Femur (tissue), 1 donor: ENCODE measurements around the gene THSD4.
"Not testable (repeated sequence)": the region's sequence is repeated elsewhere in the genome, so short reads cannot be mapped to it uniquely, and the experiment has no call there.

Source experiments
- DNase-seq: peaks from one replicate; pipeline ENCODE4 v3.0.0-alpha.2; 2017

Gene THSD4

DNA sequence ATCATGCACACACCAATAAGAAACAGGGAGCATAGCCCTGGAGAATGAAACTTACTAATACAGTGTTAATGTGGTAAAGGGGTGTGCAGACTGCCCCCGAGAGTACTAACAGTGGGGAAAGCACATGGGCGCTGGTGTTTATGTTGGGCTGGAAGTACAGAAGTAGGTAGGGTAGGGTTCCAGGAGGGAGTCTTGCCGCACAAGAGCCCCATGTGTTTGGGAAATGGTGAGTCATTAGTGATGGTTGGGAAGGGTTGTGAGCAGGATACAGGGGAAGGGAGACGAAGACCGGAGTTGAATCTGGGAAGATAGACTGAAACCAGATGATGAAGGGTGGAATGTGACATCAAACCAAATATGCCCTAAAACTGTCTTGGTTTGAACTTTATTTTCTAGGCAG, 117.1 kb downstream of the THSD4 start:
- no peak for DNase-seq

DNA sequence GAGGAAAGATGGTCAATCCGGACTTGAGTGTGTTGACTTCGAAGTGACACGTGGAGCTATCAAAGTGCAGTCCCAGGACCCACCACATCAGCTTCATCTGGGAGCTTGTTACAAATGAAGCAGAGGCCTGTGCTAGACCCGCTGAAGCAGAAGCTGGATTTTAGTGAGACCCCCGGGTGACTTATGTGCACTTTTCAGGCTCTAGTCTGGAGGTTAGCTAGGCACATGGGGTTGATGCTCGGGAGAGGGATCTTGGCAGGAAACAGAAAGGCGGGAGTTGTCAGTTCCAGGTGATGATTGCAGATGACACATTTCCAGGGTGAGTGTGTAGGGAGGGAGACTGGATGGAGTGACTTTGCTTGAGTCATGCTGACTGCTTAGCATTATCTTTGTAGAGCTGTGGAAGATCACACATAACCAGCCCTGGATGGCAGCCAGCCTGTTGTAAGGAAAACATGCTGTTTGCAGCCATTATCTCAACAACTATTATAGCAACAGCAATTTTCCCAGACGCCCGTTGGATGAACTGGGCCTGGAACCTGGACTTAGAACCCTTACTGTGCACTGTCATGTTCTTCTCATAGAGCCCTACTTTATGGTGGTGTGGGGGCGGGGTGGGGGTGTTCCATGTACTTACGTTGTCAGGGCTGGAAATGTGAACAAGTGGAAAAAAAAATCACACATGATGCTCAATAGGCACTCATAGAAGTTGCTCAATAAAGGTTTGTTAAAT, 122.4 kb downstream of the THSD4 start:
- DNase-seq, result peak; percentile 57

DNA sequence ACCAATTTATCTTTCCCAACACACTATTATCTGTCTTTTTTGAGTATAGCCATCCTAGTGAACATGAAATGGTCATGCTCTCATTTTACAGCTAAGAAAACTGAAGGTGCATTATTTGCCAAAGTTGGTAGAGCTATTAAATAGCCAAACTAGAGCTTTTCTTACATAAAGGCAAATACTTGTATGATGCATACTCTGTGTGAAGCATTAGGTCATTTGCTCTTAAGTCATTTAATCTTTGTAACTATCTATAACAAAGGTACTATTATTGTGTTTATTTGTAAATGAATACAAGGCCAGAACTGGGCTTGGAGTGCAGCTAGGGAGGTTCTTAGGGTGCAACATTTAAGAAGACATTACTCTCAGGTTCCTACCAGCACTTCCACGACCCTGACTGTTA, 123.7 kb downstream of the THSD4 start:
- no peak for DNase-seq

DNA sequence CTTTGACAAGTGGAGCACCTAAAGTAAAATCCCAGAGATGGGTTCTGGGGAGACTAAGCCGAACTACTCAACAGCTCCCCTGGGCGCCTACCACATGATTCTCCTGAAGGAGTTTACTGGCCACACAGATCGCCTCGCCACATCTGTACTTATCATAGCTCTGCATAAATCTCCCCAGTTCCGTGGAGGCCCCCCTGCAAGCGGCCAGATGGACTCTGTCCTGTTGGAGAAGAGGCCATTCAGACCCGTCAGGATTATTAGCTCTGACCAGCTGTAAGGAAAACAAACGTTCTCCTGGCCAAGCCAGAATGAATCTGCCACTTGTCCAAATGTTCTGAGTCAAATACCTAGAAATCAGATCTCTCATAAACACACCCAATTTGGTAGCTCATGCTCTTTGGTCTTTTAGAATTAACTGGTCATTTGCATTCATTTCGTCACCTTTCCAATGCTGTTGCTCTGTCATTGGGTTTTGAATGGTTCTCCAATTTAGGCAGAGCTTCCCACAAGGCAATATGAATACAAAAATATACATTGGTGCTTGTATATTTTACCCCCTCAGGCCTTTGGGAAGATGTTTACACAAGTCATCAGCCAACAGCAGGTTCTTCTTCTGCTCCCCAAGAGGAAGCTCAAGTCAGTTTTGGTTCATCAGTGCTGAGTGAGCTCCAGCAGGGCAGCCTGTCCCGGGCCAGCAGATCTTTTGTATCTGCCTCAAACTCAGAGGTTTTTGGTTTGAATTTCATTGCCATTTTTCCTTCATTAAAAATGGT, 124.5 kb downstream of the THSD4 start:
- no peak for DNase-seq

DNA sequence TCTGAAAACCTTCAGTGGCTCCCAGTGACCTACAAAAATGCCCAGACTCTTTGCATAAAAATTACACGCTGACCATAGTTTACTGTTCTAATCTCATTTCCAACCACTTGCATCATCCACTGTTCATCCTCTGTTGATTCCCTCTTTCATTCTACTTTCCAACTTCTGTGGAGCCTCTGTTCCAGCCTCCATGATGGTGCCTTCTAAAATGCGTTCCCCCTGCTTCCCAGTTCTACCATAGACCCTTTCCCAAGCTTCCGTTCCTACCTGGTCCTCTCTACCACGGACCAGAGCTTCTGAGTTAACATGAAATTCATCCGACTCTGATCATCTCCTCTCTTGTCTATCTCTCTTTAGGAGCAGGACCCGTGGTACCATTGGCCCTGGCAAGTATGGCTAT, 127.0 kb downstream of the THSD4 start:
- no peak for DNase-seq

DNA sequence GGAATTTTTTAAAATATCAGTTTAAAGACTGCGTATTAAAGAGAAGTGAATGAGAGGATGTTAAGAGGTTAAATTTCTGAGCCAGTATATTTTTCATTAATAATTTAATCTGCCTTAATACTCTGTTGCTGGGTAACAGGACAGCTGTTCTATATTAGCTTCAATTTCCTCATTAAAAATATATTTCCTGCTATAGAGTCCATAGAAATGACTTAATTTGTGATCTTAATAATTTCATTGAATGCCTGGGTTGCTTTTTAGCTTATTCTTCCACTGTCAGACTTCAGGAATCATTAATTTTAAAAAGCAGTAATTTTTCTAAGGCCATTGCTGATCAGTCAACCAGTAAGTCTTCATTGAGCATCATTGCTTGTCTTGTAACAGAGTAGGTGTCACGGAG, 129.0 kb downstream of the THSD4 start:
- no peak for DNase-seq

DNA sequence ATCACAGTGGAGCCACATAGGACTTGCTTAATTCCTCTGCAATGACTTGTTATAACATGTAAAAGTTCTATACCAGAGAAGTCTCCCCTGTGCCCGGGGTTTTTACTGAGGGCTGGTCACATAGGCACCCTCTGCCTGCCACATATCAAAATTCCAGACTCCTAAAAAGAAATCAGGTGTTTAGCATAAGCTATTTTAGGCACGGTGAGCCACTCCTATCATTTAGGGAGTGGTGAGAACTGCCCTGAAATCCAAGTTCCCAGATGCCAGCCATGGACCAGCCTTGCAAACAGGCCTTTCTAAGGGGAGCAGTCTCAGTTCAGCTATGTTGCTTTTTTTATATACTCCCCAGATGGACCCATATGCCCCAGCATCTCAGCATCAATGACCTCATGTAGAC, 130.3 kb downstream of the THSD4 start:
- no peak for DNase-seq

DNA sequence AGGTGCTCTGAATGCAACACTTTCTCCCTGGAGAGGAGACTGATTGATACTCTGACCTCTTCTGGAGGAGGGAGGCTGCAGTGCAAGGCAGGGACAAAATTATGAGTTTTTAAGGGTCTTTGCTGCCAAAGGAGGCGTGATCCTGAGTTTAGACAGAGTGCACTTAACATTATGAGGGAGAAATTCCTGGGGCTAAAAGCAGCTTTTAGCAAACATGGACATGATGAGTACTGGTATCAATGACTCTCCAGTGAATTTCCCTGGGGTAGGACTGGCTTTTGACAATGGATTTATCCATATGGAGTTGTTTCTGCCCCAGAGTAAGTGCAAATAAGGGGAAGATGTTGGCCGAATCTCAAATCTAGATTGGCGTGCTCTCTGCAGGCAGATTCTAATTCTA, 133.1 kb downstream of the THSD4 start:
- no peak for DNase-seq

DNA sequence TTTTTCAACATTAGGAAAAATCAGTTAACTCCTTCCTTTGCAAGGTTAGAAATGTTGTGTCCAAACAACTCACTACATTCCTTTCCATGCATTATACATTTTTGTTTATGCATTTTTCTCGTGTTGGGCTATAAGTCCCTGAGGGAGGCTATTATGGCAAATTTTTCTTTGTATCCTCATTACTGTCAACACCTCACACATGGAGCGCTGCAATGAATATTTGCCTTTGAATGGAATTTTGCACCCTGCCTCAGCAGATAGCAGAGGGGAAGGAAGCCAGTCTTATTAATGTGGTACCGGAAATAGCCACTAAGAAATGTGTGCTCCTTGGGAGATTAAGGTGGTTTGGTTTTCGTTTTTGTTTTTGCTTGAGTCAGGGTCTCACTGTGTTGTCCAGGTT, 134.7 kb downstream of the THSD4 start:
- no peak for DNase-seq

DNA sequence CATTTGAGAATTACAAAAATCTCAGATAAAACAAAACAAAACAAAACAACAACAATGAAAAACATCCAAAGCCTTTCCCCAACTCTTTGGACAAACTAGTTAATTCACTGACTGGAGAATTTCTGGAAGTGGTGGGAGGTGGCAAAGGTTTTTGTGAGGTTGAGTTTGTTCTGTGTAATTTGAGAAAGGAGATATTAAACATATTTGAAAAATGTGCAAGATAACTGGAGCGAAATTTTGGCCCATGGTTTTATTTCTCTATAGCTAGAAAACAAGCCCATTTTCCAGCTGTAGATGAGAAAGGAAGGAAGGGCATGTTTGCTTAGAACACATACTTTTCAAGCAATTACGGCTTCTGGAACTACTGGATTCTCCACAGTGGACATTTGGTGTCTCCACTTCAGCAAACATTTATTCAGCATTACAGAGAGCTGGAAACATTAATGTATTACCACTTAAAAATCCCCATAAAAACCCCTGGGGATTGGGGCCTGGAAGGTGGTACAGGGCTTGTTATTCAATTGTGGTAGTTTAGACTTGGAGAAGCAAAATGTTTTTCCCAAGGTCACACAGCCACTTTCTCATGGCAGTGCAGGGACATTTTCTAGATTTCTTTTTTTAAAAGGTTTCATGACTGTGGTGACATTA, 135.8 kb downstream of the THSD4 start:
- DNase-seq, result no peak

DNA sequence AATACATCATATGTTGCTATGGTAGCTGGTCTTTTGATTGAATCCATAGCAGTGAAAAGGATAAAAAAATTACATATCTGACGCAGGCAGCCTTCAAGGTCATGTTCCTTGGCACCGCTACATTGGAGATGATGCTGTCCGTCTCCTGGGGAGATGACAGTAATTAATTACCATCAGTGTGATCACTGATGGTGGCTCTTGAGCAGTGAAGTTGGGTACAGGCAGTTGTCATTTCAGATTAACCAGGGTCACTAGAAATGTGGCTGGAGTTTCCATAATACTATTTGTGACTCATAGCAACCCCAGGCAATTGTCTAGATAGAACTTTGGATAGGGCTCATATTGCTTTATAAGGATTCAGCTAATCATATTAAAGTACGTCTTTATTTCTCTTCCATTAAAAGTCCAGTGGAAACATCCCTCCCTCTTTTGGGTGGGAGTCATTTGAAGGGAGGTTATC, 136.3 kb downstream of the THSD4 start:
- DNase-seq, result no peak

DNA sequence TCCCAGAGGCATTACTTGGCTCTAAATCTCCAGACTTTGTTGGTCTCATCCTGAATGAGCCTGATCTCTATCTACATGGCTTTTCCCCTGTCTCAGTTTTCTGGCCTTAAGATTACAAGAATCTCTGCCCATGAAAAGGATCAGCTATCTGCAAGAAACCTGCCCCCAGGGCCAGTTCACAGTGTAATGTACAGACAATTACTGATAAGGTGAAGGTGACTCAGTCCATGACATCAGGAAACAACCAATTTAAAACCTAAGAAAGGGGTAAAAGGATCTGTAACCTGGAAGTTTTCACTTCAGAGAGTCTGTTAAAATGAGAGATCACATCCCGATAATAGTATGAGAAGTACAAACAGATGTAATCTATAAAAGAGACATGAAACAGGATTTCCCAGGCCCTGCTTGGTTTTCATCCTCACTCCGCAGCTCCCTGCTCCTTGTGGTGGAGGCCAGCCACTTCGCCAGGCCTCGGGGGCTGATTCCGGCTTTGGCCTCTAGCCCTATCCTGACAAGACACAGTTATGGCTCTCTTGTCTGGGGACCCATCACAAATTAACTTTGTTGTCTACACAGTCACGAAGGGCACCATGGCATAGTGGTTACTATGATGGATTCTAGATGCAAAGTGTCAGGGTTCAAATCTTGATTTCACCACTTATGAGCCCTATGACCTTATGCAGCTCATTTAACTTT, 136.9 kb downstream of the THSD4 start:
- DNase-seq, result no peak

DNA sequence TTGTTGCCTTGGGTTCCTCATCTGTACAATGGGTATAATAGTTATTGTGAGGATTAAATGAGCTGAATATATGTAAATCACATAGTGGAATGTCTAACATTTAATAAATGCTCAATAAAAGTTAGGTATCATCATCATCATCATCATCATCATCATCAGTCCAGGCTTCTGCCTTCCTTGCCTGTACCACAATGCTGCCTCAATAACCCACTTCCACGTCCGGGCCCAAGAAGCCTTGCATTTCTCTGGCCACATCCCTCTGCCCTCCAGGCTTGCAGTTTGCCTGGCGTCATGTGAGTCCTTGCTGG, 137.4 kb downstream of the THSD4 start:
- no peak for DNase-seq

DNA sequence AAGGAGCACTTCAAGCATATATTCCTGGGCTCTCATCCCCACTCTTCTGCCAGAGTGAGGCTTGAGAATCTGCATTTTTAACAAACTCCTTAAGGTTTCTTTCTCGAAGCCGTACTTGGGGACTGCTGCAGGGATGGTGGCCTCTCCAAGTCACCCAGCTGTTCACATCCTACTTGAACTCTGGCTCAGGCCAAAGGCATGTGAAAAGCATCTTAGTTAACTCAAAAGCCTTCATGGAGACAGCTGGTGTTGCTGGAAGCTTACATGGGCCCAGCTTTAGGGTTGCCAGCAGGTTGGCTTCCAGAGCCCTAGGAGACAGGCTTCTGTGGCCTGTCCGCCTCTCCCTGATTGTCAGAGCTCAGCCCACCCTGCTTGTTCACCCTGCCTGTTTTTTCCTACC, 139.2 kb downstream of the THSD4 start:
- DNase-seq, result peak; percentile 58

DNA sequence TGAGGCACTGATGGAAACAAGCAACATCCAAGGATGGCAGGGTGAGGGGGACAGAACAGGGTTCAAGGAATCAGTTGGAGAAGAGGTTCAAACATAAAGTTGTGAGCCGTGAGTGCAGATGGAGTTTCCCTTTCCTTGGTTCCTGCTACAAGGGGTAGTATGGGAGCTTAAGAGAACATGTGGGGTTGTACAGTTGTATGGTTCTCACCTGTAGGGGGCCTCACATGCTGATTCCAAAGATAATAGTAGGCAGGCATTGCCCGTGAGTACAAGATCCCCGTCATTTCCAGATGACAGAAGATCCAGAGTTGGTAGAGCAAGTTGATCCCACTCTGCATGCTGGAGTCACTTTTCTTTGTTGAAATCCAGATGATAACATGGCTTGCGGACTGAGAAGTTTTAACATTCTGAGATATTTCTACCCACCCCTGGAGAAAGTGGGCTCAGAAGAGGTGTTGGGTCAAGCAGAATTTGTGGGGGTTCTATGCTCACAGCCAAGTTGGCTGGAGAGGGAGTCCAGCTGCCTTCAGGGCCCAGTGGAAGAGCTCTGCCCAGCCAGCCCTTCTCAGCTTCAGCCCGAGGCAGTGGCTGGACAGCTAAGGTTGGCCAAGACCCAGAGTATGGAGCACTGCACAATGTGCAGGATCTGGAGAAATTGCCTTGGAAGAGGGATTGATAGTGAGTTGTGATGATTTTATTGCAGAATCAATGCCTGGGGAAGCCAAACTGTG, 141.8 kb downstream of the THSD4 start:
- DNase-seq, result no peak

DNA sequence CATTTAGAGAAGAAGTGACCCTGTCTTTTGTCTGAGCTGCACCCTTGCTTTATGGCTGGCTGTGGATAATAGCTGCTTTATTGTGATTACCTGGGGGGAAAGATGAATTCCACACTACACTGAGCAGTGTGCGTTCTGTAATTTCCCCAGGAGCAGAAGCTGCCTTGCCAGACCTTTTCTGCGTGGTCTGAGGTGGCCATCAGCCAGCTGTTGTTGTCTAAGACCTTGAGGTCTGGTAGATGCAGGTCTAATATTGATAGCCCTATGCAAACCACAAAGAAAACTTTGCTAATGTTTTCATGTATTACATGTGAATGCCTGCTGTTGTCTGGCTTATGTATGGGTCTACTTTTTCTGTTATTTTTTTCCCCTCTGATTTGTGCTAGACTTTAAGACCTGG, 144.6 kb downstream of the THSD4 start:
- DNase-seq, result no peak

DNA sequence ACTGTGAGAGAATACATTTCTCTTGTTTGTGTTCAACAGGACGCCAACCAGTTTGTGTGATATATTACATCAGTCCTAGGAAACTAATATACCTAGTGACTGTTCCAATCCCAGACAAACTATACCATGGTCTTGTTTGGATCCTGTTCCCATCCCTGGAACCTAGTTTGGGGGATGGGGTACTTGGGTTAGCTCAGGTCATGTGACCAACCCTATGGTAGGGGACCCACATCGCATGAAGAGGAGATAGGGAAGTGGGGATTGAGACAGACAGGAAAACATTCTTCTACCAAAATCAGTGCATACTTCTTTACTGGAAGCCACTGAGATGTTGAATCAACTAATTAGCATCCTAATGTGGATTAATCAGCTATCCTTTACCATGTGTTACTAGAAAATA, 146.1 kb downstream of the THSD4 start:
- no peak for DNase-seq

DNA sequence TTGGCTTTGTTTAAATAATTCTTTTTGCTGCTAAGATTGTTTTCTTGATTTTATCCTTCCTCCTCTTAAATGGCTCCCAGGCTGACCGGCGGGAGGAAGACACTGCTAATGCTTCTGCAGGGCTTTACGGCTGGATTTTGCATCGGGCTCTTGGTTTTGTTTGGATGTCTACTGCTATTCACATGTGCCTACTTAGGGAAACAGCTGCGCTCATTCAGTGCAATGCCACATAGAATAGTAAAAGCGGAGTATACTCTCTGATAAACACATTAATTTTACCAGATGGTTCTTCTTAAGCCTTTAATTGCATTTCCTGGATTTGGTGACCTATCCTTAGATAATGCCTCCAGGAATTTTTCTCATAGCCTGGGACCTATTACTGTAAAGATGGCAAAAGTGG, 146.6 kb downstream of the THSD4 start:
- no peak for DNase-seq

DNA sequence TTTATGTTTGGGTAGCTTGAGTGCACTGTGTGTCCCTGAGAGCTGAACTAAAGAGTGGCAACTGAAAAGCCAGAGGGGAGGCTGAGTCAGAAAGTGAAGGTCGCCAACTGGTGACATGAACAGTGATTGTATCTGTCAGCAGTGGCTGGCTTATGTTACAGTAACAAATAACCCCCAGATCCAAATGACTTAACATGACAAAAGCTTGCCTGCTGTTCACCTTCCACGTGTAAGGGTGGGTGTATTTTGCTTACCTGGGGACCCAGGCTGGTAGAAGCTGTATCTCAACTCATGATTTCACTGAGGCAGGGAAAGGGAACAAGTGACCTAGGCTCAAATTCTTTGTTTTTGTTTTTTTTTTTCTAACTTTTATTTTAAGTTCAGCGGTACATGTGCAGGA, 147.3 kb downstream of the THSD4 start:
- DNase-seq, result no peak

DNA sequence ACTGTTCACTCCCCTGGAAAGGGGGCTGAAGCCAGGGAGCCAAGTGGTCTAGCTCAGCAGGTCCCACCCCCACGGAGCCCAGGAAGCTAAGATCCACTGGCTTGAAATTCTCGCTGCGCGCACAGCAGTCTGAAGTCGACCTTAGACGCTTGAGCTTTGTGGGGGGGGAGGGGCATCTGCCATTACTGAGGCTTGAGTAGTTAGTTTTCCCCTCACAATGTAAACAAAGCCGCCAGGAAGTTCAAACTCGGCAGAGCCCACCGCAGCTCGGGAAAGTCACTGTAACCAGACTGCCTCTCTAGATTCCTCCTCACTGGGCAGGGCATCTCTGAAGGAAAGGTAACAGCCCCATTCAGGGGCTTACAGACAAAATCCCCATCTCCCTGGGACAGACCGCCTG, 150.3 kb downstream of the THSD4 start:
- DNase-seq, result not testable (repeated sequence)

DNA sequence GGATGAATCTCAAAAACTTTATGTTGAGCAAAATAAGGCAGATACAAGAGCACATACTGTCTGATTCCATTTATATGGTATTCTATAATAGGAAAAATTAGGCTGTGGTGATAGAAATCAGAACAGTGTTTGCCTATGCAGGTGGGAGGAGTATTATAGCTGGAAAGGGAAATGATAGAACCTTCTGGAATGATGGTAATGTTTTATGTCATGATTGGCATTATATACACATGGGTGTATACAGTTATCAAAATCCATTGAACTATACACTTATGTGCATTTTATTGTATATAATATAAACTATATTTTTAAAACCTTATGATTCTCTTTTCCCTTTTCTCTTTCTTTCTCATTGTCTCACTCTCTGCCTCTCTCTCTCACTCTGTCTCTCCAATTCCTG, 156.1 kb downstream of the THSD4 start:
- no peak for DNase-seq

DNA sequence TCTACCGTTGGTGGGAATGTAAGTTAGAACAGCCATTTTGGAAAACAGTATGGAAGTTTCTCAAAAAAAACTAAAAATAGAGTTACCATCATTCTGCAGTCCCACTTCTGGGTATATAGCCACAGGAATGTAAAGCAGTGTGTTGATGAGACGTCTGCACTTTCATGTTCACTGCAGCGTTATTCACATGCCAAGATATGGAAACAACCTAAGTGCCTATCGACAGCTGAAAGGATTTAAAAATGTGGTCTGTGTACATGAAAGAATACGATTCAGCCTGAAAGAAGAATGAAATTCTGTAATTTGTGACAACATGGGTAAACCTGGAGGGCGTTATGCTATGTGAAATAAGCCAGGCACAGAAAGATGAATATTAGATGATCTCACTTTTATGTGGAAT, 157.7 kb downstream of the THSD4 start:
- DNase-seq, result no peak
